Keratinocyte (primary cell): ENCODE measurements around the gene NT5C1B.

Source experiments
- CTCF ChIP-seq, 3 experiments: IDR thresholded peaks in 1 of 3; conservative IDR thresholded peaks in 1 of 3; optimal IDR thresholded peaks in 1 of 3; 2 replicates in 2 of 3; 3 replicates in 1 of 3; pipeline versions ENCODE3 to v1.5.1; 2011; ENCODE audit warnings: low read length in 3 of 3, mild to moderate bottlenecking in 3 of 3, moderate library complexity in 2 of 3, control low read depth in 1 of 3, inconsistent platforms in 1 of 3; ENCODE audit not compliant: insufficient read depth in 2 of 3; ENCODE audit errors: extremely low read depth in 1 of 3
- EZH2 ChIP-seq: IDR thresholded peaks from one replicate; pipeline ENCODE4 v1.6.1; 2012; ENCODE audit warnings: inconsistent platforms, mild to moderate bottlenecking, low read length, moderate library complexity

GRCh38 chr2:18559531-18560030, 29.8 kb downstream of the NT5C1B start:
- TF ChIP-seq EZH2 (no peak), CTCF (optimal IDR thresholded peaks at IDR 0.05 in 1 of 3, IDR thresholded peaks at IDR 0.05 in 1 of 3, conservative IDR thresholded peaks at IDR 0.05 in 1 of 3; ENCODE audit: extremely low read depth in 1 of 3, insufficient read depth in 2 of 3, low read length in 3 of 3) (no peak)
